GM23338 (cell line): ENCODE measurements around the gene KDM4C. TPM values are rescaled to one million over a fixed set of nuclear protein-coding genes. Genes with fewer than 3 reads are reported as not detected.

Experiments
- ATAC-seq: fragments of 200-7000 bp; cut with Tn5 transposase; 3 replicates; pipeline ENCODE4 v1.9.1; 2020
- DNase-seq: peaks from one replicate; pipeline ENCODE4 v3.0.0-alpha.2; 2015; ENCODE audit warnings: low spot score
- H2AFZ ChIP-seq: fragments of 200-600 bp; sonication (generic); 2 replicates; pipeline ENCODE4 v1.8.0; 2016; ENCODE audit warnings: antibody characterized with exemption, mild to moderate bottlenecking, moderate library complexity
- H3F3A ChIP-seq: fragments of 200-600 bp; sonication (generic); replicated peaks from 2 replicates; pipeline ENCODE4 v1.8.0; 2017; ENCODE audit warnings: antibody characterized with exemption, mixed run types, low read depth
- H3K27ac ChIP-seq: fragments of 200-600 bp; sonication (generic); 2 replicates; pipeline ENCODE4 v1.6.1; 2016; ENCODE audit warnings: low read depth
- H3K27me3 ChIP-seq: fragments of 200-600 bp; sonication (generic); 2 replicates; pipeline ENCODE4 v1.8.0; 2016; ENCODE audit warnings: mild to moderate bottlenecking, mixed run types, moderate library complexity; ENCODE audit not compliant: insufficient read depth
- H3K36me3 ChIP-seq: fragments of 200-600 bp; sonication (generic); 2 replicates; pipeline ENCODE4 v1.8.0; 2016; ENCODE audit warnings: mild to moderate bottlenecking; ENCODE audit not compliant: insufficient read depth
- H3K4me1 ChIP-seq: fragments of 200-600 bp; sonication (generic); 2 replicates; pipeline ENCODE4 v1.8.0; 2016; ENCODE audit warnings: mild to moderate bottlenecking, moderate library complexity; ENCODE audit not compliant: insufficient read depth
- H3K4me2 ChIP-seq: fragments of 200-600 bp; sonication (generic); 2 replicates; pipeline ENCODE4 v1.7.1; 2017; ENCODE audit warnings: mixed run types
- H3K4me3 ChIP-seq: fragments of 200-600 bp; sonication (generic); 2 replicates; pipeline ENCODE4 v1.6.1; 2016; ENCODE audit warnings: mixed run types
- H3K79me2 ChIP-seq: fragments of 200-600 bp; sonication (generic); replicated peaks from 2 replicates; pipeline ENCODE4 v1.8.0; 2017; ENCODE audit warnings: mild to moderate bottlenecking; ENCODE audit not compliant: insufficient read depth
- H3K9me2 ChIP-seq: fragments of 200-600 bp; sonication (generic); 2 replicates; pipeline ENCODE4 v1.8.0; 2017; ENCODE audit not compliant: insufficient read depth
- H4K20me1 ChIP-seq: fragments of 200-600 bp; sonication (generic); replicated peaks from 2 replicates; pipeline ENCODE4 v1.8.0; 2017; ENCODE audit warnings: mild to moderate bottlenecking; ENCODE audit not compliant: insufficient read depth
- H3K27ac Mint-ChIP-seq: 2 replicates; pipeline ENCODE4 v1.8.0; 2020; ENCODE audit warnings: inconsistent platforms, mild to moderate bottlenecking, moderate library complexity, mixed read lengths
- H3K27me3 Mint-ChIP-seq: 3 replicates; pipeline ENCODE4 v1.8.0; 2022; ENCODE audit warnings: low read depth, mild to moderate bottlenecking, moderate library complexity, mixed read lengths, inconsistent platforms; ENCODE audit not compliant: insufficient read depth, poor library complexity
- H3K36me3 Mint-ChIP-seq: 3 replicates; pipeline ENCODE4 v1.8.0; 2021; ENCODE audit warnings: low read depth, mild to moderate bottlenecking, inconsistent platforms, moderate library complexity, mixed read lengths
- H3K4me1 Mint-ChIP-seq: 3 replicates; pipeline ENCODE4 v1.8.0; 2020; ENCODE audit warnings: mild to moderate bottlenecking, inconsistent platforms, mixed read lengths
- H3K4me3 Mint-ChIP-seq: 3 replicates; pipeline ENCODE4 v1.8.0; 2021; ENCODE audit warnings: moderate library complexity, mild to moderate bottlenecking, inconsistent platforms, mixed read lengths
- H3K9me3 Mint-ChIP-seq: 3 replicates; pipeline ENCODE4 v1.8.0; 2020; ENCODE audit warnings: moderate library complexity, mild to moderate bottlenecking, inconsistent platforms, mixed read lengths
- CTCF ChIP-seq, 2 experiments: fragments of 200-600 bp in 1 of 2; sonication (generic) in 1 of 2; conservative IDR thresholded peaks; 2 replicates each; pipeline versions ENCODE4 v1.5.1 to v1.6.1; 2016 to 2017; ENCODE audit warnings: antibody characterized with exemption in 2 of 2, low read depth in 2 of 2, mild to moderate bottlenecking in 2 of 2, moderate library complexity in 1 of 2
- ETS1 ChIP-seq: IDR thresholded peaks from 2 replicates; pipeline ENCODE4 v1.6.1; 2016; ENCODE audit warnings: antibody characterized with exemption
- EZH2 ChIP-seq: fragments of 200-600 bp; sonication (generic); IDR thresholded peaks from one replicate; pipeline ENCODE4 v1.8.0; 2017; ENCODE audit warnings: antibody characterized with exemption, mild to moderate bottlenecking, low read depth; ENCODE audit not compliant: unreplicated experiment
- EZH2phosphoT487 ChIP-seq: fragments of 200-600 bp; sonication (generic); IDR thresholded peaks from one replicate; pipeline ENCODE4 v1.8.1; 2018; ENCODE audit warnings: antibody characterized with exemption; ENCODE audit not compliant: unreplicated experiment
- JUNB ChIP-seq: IDR thresholded peaks from one replicate; pipeline ENCODE4 v1.6.1; 2016; ENCODE audit warnings: antibody characterized with exemption; ENCODE audit not compliant: unreplicated experiment
- REST ChIP-seq: IDR thresholded peaks from one replicate; pipeline ENCODE4 v1.6.1; 2018; ENCODE audit warnings: antibody characterized with exemption; ENCODE audit not compliant: unreplicated experiment
- ZNF114 ChIP-seq: fragments of 250-450 bp; sonication (Bioruptor Pico); IDR thresholded peaks from 2 replicates; pipeline ENCODE4 v1.5.0; 2020; ENCODE audit warnings: mild to moderate bottlenecking, moderate library complexity
- ZNF331 ChIP-seq: fragments of 250-450 bp; sonication (Bioruptor Pico); IDR thresholded peaks from 2 replicates; pipeline ENCODE4 v1.5.0; 2020; ENCODE audit warnings: low read depth, mild to moderate bottlenecking, moderate library complexity
- ZNF462 ChIP-seq: fragments of 250-450 bp; sonication (Bioruptor Pico); IDR thresholded peaks from 2 replicates; pipeline ENCODE4 v1.5.0; 2020; ENCODE audit warnings: mild to moderate bottlenecking, moderate library complexity
- polyA plus RNA-seq: library from polyadenylated mRNA; unstranded; fragments of >200 nt; fragmentation: Nextera tagmentation; extraction: Ambion mirVana; gene quantifications from 2 replicates; pipeline ENCODE4 v1.2.1, GENCODE V29; 2016
- total RNA-seq: library from RNA; depleted of rRNA; stranded (reverse); fragments of >200 nt; shearing (Covaris generic); gene quantifications from 2 replicates; pipeline ENCODE4 v1.2.3, GENCODE V29; 2014

Gene KDM4C
- total and polyA plus RNA-seq, 2 experiments from 2014 or later, result 12.0 to 43.8 TPM

- TF ChIP-seq CTCF (conservative IDR thresholded peaks at IDR 0.05; ENCODE audit: low read depth in 2 of 2) (no peak), EZH2phosphoT487 (no peak), JUNB (no peak)
These were observed 180.7 kb downstream of the KDM4C start (continued) for GRCh38 chr9:6938447-6938846.

- no peak overlapping the region for H3K4me2 ChIP-seq
- no peaks in the 10 kb centered on the region for H3K79me2 ChIP-seq
- Mint-ChIP-seq H3K27ac (no peak overlapping the region), H3K9me3 (peaks cover 3% of the 10 kb centered on the region; the same call in 2 of the 3 replicates), H3K4me3 (no peak overlapping the region), H3K4me1 (peaks cover 6% of the 10 kb centered on the region), H3K27me3 (peaks cover 4% of the 10 kb centered on the region), H3K36me3 (peaks cover 3% of the 10 kb centered on the region; the same call in 2 of the 3 replicates)
- H3K27ac ChIP-seq, result no peak overlapping the region
- no peaks in the 10 kb centered on the region for H3K36me3 ChIP-seq
- H3K4me3 ChIP-seq, result no peak overlapping the region
- H3K9me2 ChIP-seq, result no peaks in the 10 kb centered on the region
- TF ChIP-seq JUNB (no peak), EZH2phosphoT487 (no peak), REST (no peak), CTCF (conservative IDR thresholded peaks at IDR 0.05; ENCODE audit: low read depth in 2 of 2) (no peak), ZNF462 (CRISPR knock-in tag) (no peak), EZH2 (no peak), ZNF331 (CRISPR knock-in tag) (no peak), ZNF114 (CRISPR knock-in tag) (no peak), ETS1 (no peak)
- H3F3A ChIP-seq, result no peaks in the 10 kb centered on the region
- H2AFZ ChIP-seq, result no peak overlapping the region
- DNase-seq (no peak), ATAC-seq (no peak)
- H3K4me1 ChIP-seq, result 0 out of 2 replicates have a peak, but pooled peaks cover 2% of the 10 kb centered on the region
- no peaks in the 10 kb centered on the region for H3K27me3 ChIP-seq
- H4K20me1 ChIP-seq, result no peaks in the 10 kb centered on the region
These were observed 181.1 kb downstream of the KDM4C start for GRCh38 chr9:6938873-6939272.
